Left ventricle myocardium inferior (tissue), 1 donor: ENCODE results near the gene ATXN1. TPM values are rescaled to one million over a fixed set of nuclear protein-coding genes. Genes with fewer than 3 reads are reported as not detected.
"Not testable (repeated sequence)": the region's sequence is repeated elsewhere in the genome, so short reads cannot be mapped to it uniquely, and the experiment has no call there.

Source experiments
- DNase-seq: peaks from one replicate; pipeline ENCODE4 v3.0.0-alpha.2; 2020
- H3K27ac ChIP-seq: fragments of 200-600 bp; replicated peaks from 2 replicates; pipeline ENCODE4 v1.8.0; 2021
- H3K27me3 ChIP-seq: fragments of 200-600 bp; 2 replicates; pipeline ENCODE4 v1.8.0; 2021; ENCODE audit warnings: low read depth
- H3K36me3 ChIP-seq: fragments of 200-600 bp; 2 replicates; pipeline ENCODE4 v1.8.0; 2021
- H3K4me1 ChIP-seq: fragments of 200-600 bp; 2 replicates; pipeline ENCODE4 v1.8.0; 2021
- H3K4me3 ChIP-seq: fragments of 200-600 bp; 2 replicates; pipeline ENCODE4 v1.8.0; 2021; ENCODE audit warnings: mild to moderate bottlenecking, moderate library complexity
- H3K9me3 ChIP-seq: fragments of 200-600 bp; replicated peaks from 2 replicates; pipeline ENCODE4 v1.8.0; 2021
- intact Hi-C: fragments of 100-400 bp; cut with micrococcal nuclease; formaldehyde crosslinking; loops from one replicate; pipeline ENCODE4 v1.11.0; 2022
- total RNA-seq: library from RNA; stranded (reverse); fragmentation: NEBNext Ultra II Directional; extraction: Animal tissue kit (Norgen Biotek cat#: 25700); gene quantifications from one replicate; pipeline ENCODE4 v1.2.1, GENCODE V29; 2021
- TF ChIP-seq, protein P1 (sequence below): fragments of 200-600 bp; IDR thresholded peaks from 2 replicates; pipeline ENCODE4 v1.8.0; 2021; ENCODE audit warnings: antibody characterized with exemption, mild to moderate bottlenecking, borderline replicate concordance
- donor health status: DM: no; HTN: yes; CAD: no; lungs with severe emphysema.

Gene ATXN1
- total RNA-seq, 1 donor from 2014 or later = 41.5 TPM

DNA sequence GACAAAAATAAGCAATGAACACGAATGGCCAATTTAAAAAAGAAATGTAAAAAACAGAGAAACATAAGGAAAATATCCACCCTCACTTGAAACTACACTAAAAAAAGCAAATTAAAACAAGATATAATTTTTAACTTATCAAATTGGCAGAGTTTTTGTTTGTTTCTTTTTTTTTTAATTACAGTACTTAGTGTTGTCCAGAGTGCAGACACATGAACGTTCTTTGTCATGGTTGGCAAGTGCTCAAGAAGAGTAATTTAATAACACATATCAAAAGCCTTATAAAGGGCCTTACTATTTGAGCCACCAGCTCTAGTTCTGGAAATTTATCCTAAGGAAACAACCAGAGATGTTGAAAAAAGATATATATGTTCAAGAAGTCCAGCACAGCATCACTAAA is 142.3 kb downstream of the ATXN1 start:
- TF ChIP-seq, protein P1, sequence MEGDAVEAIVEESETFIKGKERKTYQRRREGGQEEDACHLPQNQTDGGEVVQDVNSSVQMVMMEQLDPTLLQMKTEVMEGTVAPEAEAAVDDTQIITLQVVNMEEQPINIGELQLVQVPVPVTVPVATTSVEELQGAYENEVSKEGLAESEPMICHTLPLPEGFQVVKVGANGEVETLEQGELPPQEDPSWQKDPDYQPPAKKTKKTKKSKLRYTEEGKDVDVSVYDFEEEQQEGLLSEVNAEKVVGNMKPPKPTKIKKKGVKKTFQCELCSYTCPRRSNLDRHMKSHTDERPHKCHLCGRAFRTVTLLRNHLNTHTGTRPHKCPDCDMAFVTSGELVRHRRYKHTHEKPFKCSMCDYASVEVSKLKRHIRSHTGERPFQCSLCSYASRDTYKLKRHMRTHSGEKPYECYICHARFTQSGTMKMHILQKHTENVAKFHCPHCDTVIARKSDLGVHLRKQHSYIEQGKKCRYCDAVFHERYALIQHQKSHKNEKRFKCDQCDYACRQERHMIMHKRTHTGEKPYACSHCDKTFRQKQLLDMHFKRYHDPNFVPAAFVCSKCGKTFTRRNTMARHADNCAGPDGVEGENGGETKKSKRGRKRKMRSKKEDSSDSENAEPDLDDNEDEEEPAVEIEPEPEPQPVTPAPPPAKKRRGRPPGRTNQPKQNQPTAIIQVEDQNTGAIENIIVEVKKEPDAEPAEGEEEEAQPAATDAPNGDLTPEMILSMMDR = no peak
- DNase-seq = no peak
- Histone ChIP-seq H3K27me3 (no peaks in the 10 kb centered on the region), H3K4me1 (peaks cover 6% of the 10 kb centered on the region), H3K9me3 (no peaks in the 10 kb centered on the region), H3K36me3 (no peaks in the 10 kb centered on the region), H3K27ac (no peak overlapping the region), H3K4me3 (no peak overlapping the region)
- intact Hi-C loops = no loop called here

GRCh38 chr6:16615215-16615614 is 146.0 kb downstream of the ATXN1 start:
- H3K27me3 ChIP-seq, DNase-seq, H3K4me1 ChIP-seq, H3K27ac ChIP-seq, H3K9me3 ChIP-seq, H3K36me3 ChIP-seq, H3K4me3 ChIP-seq, intact Hi-C loops: not testable (repeated sequence)

- intact Hi-C loops, DNase-seq, H3K4me3 ChIP-seq: not testable (repeated sequence)
These were observed 147.1 kb downstream of the ATXN1 start for GRCh38 chr6:16614143-16614542.

DNA sequence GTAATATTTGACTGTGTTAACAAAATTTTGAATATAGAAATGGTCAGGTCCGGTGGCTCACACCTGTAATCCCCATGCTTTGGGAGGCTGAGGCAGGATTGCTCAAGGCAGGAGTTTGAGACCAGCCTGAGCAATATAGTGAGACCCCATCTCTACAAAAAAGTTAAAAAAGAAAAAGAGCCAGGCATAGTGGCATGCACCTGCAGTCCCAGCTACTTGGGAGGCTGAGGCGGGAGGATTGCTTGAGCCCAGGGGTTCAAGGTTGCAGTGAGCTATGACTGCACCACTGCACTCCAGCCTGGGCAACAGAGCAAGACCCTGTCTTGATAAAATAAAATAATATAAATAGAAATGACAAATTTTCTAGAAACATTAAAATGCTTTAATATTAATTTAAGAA is 147.8 kb downstream of the ATXN1 start:
- H3K27me3 ChIP-seq, H3K4me1 ChIP-seq, H3K27ac ChIP-seq, H3K9me3 ChIP-seq, H3K36me3 ChIP-seq, H3K4me3 ChIP-seq, intact Hi-C loops, DNase-seq: not testable (repeated sequence)

More at GRCh38 chr6:16614143-16614542, 147.1 kb downstream of the ATXN1 start:
- not testable (repeated sequence) for H3K27ac ChIP-seq, H3K36me3 ChIP-seq, H3K9me3 ChIP-seq, H3K4me1 ChIP-seq, H3K27me3 ChIP-seq

DNA sequence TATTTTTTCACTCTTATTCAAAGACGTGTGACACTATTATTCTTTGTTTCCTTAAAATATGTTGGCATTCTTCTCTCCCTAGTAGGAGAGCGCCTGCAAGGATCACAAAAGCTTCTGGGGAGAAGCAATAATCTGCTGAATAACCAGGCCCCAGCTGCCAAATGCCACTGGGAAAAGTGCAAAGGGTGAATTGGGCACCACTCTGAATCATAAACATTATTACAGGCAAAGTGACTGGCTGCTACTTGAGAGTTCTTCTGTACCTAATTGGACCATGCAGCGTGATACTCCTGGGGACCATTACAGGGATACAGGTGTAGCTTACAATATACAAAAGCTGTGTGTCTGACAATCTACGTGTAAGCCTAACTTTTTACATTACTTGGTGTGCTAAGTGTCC is 152.8 kb downstream of the ATXN1 start:
- DNase-seq = no peak
- TF ChIP-seq, protein P1 = no peak
- Histone ChIP-seq H3K9me3 (no peaks in the 10 kb centered on the region), H3K27me3 (no peaks in the 10 kb centered on the region), H3K27ac (no peak overlapping the region), H3K4me1 (no peaks in the 10 kb centered on the region), H3K4me3 (no peak overlapping the region), H3K36me3 (peaks cover 4% of the 10 kb centered on the region)
- intact Hi-C loops = no loop called here

GRCh38 chr6:16602035-16602434 is 159.2 kb downstream of the ATXN1 start:
- TF ChIP-seq, protein P1 = no peak
- Histone ChIP-seq H3K9me3 (no peaks in the 10 kb centered on the region), H3K4me1 (no peaks in the 10 kb centered on the region), H3K4me3 (no peak overlapping the region), H3K36me3 (peaks cover 4% of the 10 kb centered on the region), H3K27ac (no peak overlapping the region), H3K27me3 (no peaks in the 10 kb centered on the region)
- intact Hi-C loops = no loop called here
- no peak for DNase-seq

GRCh38 chr6:16600701-16601100 is 160.6 kb downstream of the ATXN1 start:
- Histone ChIP-seq H3K9me3 (no peaks in the 10 kb centered on the region), H3K4me3 (no peak overlapping the region), H3K36me3 (peaks cover 4% of the 10 kb centered on the region), H3K27ac (no peak overlapping the region), H3K27me3 (no peaks in the 10 kb centered on the region), H3K4me1 (no peaks in the 10 kb centered on the region)
- TF ChIP-seq, protein P1 = no peak
- intact Hi-C loops = no loop called here
- DNase-seq = no peak
